HG02885 (cell line): ENCODE measurements around the gene ETF1.

Experiments
- ATAC-seq: cut with Tn5 transposase; IDR thresholded peaks from one replicate; pipeline ENCODE4 v1.9.1; 2021; ENCODE audit warnings: mild to moderate bottlenecking; ENCODE audit not compliant: unreplicated experiment, poor library complexity

ETF1 gene

GRCh38 chr5:138564242-138564641, 21.2 kb upstream of the ETF1 start:
- no peak for ATAC-seq

- no peak for ATAC-seq
These were observed 20.5 kb upstream of the ETF1 start for GRCh38 chr5:138563340-138564118.

GRCh38 chr5:138560971-138561370, 17.9 kb upstream of the ETF1 start:
- no peak for ATAC-seq

GRCh38 chr5:138559937-138560336, 16.9 kb upstream of the ETF1 start:
- ATAC-seq, result no peak

- ATAC-seq, result no peak
These were observed 14.6 kb upstream of the ETF1 start for GRCh38 chr5:138557677-138558076.

- no peak for ATAC-seq
These were observed 11.1 kb upstream of the ETF1 start for GRCh38 chr5:138554143-138554542.

GRCh38 chr5:138553437-138554095, 10.5 kb upstream of the ETF1 start:
- ATAC-seq, result no peak

GRCh38 chr5:138552657-138553056, 9.6 kb upstream of the ETF1 start:
- ATAC-seq, result no peak

- no peak for ATAC-seq
These were observed 6.4 kb upstream of the ETF1 start for GRCh38 chr5:138549414-138549813.

GRCh38 chr5:138545919-138546562, 3.0 kb upstream of the ETF1 start:
- no peak for ATAC-seq

- no peak for ATAC-seq
These were observed 1.4 kb upstream of the ETF1 start for GRCh38 chr5:138544181-138545134.

- ATAC-seq, result peak; percentile 43
These were observed 681 bp upstream of the ETF1 start for GRCh38 chr5:138543730-138544104.

- no peak for ATAC-seq
These were observed 668 bp downstream of the ETF1 start for GRCh38 chr5:138542180-138542955.

- no peak for ATAC-seq
These were observed 1.4 kb downstream of the ETF1 start for GRCh38 chr5:138541511-138542179.

GRCh38 chr5:138539791-138540190, 3.2 kb downstream of the ETF1 start:
- no peak for ATAC-seq

- no peak for ATAC-seq
These were observed 4.0 kb downstream of the ETF1 start for GRCh38 chr5:138538943-138539627.

GRCh38 chr5:138536665-138537315, 6.2 kb downstream of the ETF1 start:
- no peak for ATAC-seq

- no peak for ATAC-seq
These were observed 6.8 kb downstream of the ETF1 start for GRCh38 chr5:138536215-138536614.
